ENCODE data around the gene SLC5A1. TPM values are rescaled to one million over a fixed set of nuclear protein-coding genes. Genes with fewer than 3 reads are reported as not detected.

Gene SLC5A1
- total and polyA plus RNA-seq, 9 donors = 0.05 to 1.8 (median 1.1) TPM; not detected in 4

- Histone ChIP-seq H3K9me3 (no peaks in the 10 kb centered on the region), H3K27ac (no peak overlapping the region), H3K4me3 (no peak overlapping the region), H3K4me1 (ENCODE audit: insufficient read depth) (no peaks in the 10 kb centered on the region), H3K36me3 (no peaks in the 10 kb centered on the region), H3K27me3 (no peaks in the 10 kb centered on the region)
- no peak for DNase-seq
- TF ChIP-seq CTCF (IDR thresholded peaks at IDR 0.05) (no peak), POLR2A (IDR thresholded peaks at IDR 0.05) (no peak), EP300 (IDR thresholded peaks at IDR 0.05) (no peak)
- intact Hi-C loops (cut with DNase I) = no loop called here
- 78 to 79% (median 79%) methylated on average over 7 of the region's 7 CpGs for WGBS, 3 donors
Observed at GRCh38 chr22:32073262-32073661, 30.2 kb downstream of the SLC5A1 start.

GRCh38 chr22:32073823-32074380, 30.8 kb downstream of the SLC5A1 start:
- Histone ChIP-seq H3K27me3 (no peaks in the 10 kb centered on the region), H3K9me3 (no peaks in the 10 kb centered on the region), H3K36me3 (no peaks in the 10 kb centered on the region), H3K27ac (no peak overlapping the region), H3K4me1 (ENCODE audit: insufficient read depth) (no peaks in the 10 kb centered on the region), H3K4me3 (no peak overlapping the region)
- no peak for TF ChIP-seq POLR2A (IDR thresholded peaks at IDR 0.05)
- no peak for TF ChIP-seq CTCF (IDR thresholded peaks at IDR 0.05)
- no peak for TF ChIP-seq EP300 (IDR thresholded peaks at IDR 0.05)
- DNase-seq = no peak
- WGBS, 3 donors = 72 to 81% (median 75%) methylated on average over 5 of the region's 5 CpGs
- intact Hi-C loops (cut with DNase I) = no loop called here

- Histone ChIP-seq H3K27me3 (no peaks in the 10 kb centered on the region), H3K27ac (no peak overlapping the region), H3K4me1 (ENCODE audit: insufficient read depth) (no peaks in the 10 kb centered on the region), H3K9me3 (no peaks in the 10 kb centered on the region), H3K36me3 (no peaks in the 10 kb centered on the region), H3K4me3 (no peak overlapping the region)
- intact Hi-C loops (cut with DNase I) = no loop called here
- DNase-seq = no peak
- WGBS, 3 donors = 61 to 70% (median 64%) methylated on average over 10 of the region's 10 CpGs
- no peak for TF ChIP-seq CTCF (IDR thresholded peaks at IDR 0.05)
- TF ChIP-seq EP300 (IDR thresholded peaks at IDR 0.05) = no peak
- TF ChIP-seq POLR2A (IDR thresholded peaks at IDR 0.05) = no peak
Observed at GRCh38 chr22:32075997-32076760, 33.1 kb downstream of the SLC5A1 start.

GRCh38 chr22:32076761-32077084, 33.7 kb downstream of the SLC5A1 start:
- Histone ChIP-seq H3K27ac (no peak overlapping the region), H3K4me1 (ENCODE audit: insufficient read depth) (no peaks in the 10 kb centered on the region), H3K4me3 (no peak overlapping the region), H3K36me3 (no peaks in the 10 kb centered on the region), H3K9me3 (no peaks in the 10 kb centered on the region), H3K27me3 (no peaks in the 10 kb centered on the region)
- no peak for TF ChIP-seq CTCF (IDR thresholded peaks at IDR 0.05)
- no peak for TF ChIP-seq EP300 (IDR thresholded peaks at IDR 0.05)
- no peak for TF ChIP-seq POLR2A (IDR thresholded peaks at IDR 0.05)
- WGBS, 3 donors = 10 to 16% (median 10%) methylated on average over 6 of the region's 6 CpGs
- no peak for DNase-seq
- intact Hi-C loops (cut with DNase I) = no loop called here
